Activated CD8-positive, alpha-beta memory T cell treated with anti-CD3 and anti-CD28 coated beads for 48 hours (primary cell): ENCODE measurements around the gene JAG2.

Experiments used
- DNase-seq, 3 experiments: peaks; one replicate each; pipeline ENCODE4 v3.0.0-alpha.2; 2020; ENCODE audit warnings: low read depth in 2 of 3, low spot score in 2 of 3

Gene JAG2

GRCh38 chr14:105203701-105204100, 35.1 kb upstream of the JAG2 start:
- DNase-seq, result no peak

DNA sequence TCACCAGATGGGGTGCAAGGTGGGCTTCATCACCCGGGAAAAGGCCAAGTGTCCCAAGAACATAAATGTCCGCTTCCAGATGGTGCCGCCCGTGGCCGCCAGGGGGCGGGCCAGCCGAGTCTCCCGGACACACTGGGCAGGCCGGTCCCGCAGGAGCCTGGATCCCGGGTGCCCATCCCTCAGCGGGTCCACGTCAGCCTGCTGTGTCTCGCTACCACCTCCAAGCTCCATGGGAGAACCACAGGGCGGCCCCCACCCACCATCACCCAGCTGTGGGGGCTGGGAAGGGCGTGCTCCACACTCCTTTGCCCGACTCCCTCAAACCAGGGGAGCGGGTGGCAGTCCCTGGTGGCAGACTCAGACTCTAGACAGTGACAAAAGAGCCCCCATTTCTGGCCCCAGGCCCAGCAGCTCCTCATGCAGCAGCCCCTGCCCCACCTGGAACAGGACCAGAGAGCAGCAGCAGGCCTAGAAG, 34.5 kb upstream of the JAG2 start:
- peak in 2 of 3 experiments; percentile 51 to 57 for DNase-seq

DNA sequence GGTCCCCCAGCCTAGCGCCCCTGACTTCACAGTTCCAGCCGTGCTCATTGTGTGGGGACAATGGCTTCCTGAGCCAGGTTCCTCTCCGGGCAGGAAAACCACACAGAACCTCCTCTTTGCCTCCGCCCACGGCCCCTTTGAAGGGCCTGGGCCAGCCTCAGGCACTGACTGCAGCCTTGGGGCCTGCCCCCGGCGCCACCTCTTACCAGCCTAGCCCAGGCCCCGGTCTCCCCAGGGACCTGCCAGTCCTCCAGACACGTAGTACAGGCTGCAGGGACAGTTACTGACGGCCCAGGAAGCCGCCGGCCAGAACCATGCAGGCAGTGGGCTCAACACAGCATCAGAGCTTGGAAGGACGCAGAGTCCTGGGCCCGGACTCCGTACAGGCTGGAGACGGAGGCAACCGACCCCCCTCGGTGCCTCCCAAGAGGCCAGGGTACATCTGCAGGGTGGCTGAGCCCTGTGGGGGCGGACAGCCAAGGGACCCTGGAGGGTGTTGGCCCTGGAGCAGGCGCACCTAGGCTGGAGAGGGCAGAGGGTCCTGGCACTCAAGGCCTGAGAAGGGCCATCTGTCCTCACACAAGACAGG, 33.4 kb upstream of the JAG2 start:
- DNase-seq, result peak in 1 of 3 experiments; percentile 43

GRCh38 chr14:105201156-105201924, 32.8 kb upstream of the JAG2 start:
- DNase-seq, result no peak

DNA sequence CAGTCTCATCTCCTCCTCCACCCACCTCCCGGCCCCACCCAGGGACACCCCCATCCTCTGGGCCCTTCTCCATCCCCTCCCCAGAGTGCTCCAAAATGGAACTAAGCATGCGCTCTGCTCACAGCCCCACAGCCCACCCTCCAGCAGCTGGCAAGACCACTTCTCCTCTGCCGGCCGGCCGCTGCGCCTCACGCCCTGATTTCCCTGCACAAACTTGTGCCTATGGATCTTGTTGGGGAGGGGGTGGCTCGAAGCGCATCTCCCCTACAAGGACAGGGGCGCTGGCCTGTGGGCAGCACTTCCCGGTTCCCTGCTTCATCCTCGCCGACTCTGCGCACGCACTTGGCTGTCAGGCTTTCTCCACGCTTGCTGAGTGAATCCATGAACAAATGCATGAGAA, 32.1 kb upstream of the JAG2 start:
- DNase-seq, result no peak

DNA sequence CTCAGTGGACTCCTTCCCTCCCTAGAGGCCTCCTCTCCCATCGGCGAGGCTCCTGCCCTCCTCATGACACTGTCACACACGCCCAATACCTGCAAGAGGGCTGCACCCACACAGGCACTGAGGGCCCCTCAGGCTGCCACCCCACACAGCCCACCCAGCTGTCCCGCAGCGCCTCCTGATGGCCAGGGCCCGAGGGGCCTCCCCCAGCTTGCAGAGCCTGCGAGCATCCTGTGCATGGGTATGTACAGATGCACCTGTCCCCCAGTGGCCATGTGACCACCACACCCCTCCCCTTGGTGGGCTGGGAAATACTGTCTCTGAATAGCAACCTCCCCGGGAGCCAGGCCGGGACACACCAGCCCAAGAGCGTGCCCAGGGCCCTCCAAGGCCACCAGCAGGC, 31.5 kb upstream of the JAG2 start:
- DNase-seq, result no peak

- DNase-seq, result no peak
Measured at GRCh38 chr14:105199093-105199492, 30.5 kb upstream of the JAG2 start.

- no peak for DNase-seq
Measured at GRCh38 chr14:105198588-105198987, 30.0 kb upstream of the JAG2 start.

DNA sequence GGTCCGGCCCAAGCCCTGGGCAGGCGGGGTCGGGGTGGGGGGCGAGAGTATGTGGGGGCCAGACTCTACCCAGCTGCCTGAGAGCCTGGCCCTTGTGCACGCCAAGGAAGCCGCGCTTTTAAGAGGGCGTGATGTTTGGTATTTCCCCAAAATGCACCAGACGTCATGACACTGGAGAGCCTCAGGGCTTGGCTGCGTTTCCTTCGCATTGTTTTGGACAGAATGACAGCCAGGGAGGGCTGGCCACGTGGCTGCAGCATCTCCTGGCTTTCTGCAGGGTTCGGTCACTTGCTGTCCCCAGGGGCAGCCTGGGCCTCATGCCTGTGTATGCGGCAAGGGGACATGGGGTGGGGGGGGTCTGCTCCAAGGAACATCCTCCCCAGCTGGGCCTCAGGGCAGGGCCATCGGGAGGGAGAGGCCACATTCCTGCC, 28.6 kb upstream of the JAG2 start:
- no peak for DNase-seq

DNA sequence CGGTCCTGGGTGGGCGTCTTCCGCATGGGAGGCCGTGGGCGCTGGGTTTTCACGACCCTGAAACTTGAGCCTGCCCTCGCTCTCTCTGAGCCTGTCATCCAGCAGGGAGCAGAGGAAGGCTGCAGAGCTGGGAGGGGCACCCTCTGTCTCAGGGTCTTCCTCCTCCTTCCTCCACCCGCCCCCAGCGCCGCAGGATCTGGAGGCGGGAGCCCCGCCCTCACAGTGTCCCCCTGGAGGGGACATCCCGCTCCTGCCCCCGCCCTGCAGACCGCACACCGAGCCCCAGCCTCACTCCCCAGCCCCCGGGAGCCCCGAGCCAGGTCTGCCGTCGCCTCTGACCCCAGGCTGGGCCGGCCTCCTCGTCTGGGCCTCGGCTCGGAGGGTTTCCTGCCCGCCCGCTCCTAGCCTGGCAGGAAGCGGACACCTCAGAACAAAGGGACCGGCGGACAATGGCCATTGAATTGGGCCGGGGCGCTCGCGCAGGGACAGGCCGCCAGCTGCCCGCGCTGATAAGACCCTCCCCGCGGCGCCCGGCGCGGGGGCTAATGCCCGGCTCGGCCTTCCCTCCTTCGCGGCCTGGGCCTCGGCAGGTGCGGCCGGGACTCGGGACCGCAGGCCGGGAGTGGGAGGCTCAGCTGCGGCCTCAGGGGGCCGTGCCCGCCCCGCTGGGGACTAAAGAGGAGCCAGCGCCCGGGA, 27.8 kb upstream of the JAG2 start:
- no peak for DNase-seq

- DNase-seq, result no peak
Measured at GRCh38 chr14:105195522-105196264, 27.1 kb upstream of the JAG2 start.

DNA sequence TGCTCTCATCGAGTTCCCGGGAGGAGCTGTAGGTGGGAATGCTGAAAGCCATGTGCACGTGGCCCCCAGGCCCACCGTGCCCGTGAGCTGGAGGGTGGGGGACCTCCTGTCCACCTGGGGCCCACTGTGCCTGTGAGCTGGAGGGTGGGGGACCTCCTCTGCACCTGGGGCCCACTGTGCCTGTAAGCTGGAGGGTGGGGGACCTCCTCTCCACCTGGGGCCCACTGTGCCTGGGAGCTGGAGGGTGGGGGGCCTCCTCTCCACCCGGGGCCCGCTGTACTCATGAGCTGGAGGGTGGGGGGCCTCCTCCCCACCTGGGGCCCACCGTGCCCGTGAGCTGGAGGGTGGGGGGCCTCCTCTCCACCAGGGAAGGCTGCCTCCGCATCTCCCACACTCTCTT, 26.5 kb upstream of the JAG2 start:
- no peak for DNase-seq

GRCh38 chr14:105193916-105194782, 25.6 kb upstream of the JAG2 start:
- no peak for DNase-seq

DNA sequence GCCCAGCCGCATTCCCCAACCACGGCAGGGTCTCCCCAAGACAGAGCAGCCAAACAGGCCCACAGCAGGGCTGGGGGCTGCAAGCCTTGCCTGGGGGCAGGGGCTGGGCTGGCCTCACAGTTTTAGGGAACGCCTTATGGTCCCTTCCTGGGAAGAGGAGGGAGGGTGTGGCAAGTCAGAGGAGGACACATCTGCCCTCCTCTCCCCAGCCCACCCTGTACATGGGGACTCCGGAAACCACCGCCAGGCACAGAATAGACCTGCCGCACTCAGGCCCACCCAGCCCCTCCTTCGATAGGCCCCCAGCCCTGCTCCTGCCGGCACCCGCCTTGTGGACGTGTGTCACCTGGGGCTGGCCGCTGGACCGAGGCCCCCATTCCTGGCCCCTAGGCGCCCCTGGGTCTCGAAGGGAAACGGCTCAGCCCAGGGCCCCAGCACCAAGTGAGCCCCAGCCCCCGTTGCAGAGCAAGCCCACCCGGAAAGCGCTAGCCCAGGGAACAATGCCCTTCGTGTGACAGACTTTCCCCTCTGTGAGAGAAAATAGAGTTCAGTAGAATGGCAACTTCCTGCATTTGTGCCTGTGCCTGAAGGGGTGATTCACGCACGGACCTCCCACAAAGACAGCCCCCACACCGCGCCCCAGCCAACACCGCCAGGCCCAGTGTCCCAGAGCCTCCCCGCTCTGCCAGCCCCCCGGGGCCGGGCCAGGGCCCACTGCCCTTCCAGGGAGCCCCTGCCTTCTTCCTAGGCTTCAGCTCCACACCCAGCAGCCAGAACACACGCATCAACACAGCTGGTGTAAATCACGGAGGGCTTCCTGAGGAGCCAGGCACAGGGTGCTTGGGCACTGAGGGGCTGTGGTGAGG, 24.5 kb upstream of the JAG2 start:
- DNase-seq, result no peak

DNA sequence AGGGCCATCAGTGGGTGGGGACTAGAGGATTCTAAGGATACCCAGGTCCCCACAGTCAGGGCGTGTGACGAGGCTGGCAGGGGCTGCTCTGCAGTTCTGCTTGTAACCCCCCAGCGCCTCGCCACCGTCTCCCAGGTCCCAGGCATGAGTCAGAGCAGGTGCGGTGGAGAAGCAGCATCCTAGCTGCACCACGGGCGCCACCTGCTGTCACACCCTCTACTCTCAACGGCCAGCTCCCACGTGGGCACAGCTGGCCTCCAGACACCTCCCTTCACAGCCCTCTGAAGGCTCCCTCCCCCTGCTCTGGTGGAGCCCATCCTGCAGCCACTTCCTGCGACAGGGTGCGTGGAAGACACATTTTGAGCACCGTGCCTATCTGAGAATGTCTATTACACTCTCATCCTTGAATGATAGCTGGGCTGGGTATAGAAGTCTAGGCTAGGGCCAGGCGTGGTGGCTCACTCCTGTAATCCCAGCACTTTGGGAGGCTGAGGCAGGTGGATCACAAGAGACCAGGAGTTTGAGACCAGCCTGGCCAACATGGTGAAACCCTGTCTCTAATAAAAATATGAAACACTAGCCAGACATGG, 19.5 kb upstream of the JAG2 start:
- DNase-seq, result no peak

- no peak for DNase-seq
Measured at GRCh38 chr14:105187116-105187515, 18.5 kb upstream of the JAG2 start.

DNA sequence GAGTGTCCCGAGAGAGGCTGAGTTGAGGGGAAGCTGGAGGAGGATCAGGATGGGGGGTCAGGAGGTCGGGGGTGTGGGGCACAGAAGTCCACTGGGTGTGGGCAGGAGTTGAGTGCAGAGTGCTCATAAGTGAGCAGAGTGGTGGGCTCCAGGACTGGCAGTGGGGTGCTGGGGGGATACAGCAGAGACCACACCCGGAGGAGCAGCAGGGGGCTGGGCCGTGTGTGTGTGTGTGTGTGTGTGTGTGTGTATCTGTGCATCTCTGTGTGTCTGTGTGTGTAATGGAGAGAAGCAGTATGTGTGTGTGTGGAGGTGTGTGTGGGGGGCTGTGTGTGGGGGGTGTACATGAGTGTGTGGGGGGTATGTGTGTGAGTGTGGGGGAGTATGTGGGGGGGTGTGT, 17.4 kb upstream of the JAG2 start:
- DNase-seq, result no peak

GRCh38 chr14:105185001-105185400, 16.4 kb upstream of the JAG2 start:
- DNase-seq, result no peak

GRCh38 chr14:105184461-105184860, 15.9 kb upstream of the JAG2 start:
- no peak for DNase-seq
